Gastrocnemius medialis (tissue), 4 donors: ENCODE results near the gene ESF1. TPM values are rescaled to one million over a fixed set of nuclear protein-coding genes. Genes with fewer than 3 reads are reported as not detected.

Experiments
- ATAC-seq, 2 donors: fragments of 150-250 bp; one replicate each; pipeline ENCODE4 v1.9.1; 2016
- DNase-seq, 2 donors: peaks; one replicate each; pipeline ENCODE4 v3.0.0-alpha.2; 2019
- H3K27ac ChIP-seq, 4 donors: fragments of 200-600 bp; sonication (generic); 1 replicate in 1 of 4; 2 replicates in 3 of 4; pipeline ENCODE4 v1.5.1; 2016 to 2018; ENCODE audit warnings: mild to moderate bottlenecking in 2 of 4, moderate library complexity in 1 of 4
- H3K27me3 ChIP-seq, 3 donors: fragments of 200-600 bp; sonication (generic) in 2 of 3; 1 replicate in 1 of 3; 2 replicates in 2 of 3; pipeline versions ENCODE4 v1.5.1 to v1.6.0; 2016 to 2019; ENCODE audit warnings: mild to moderate bottlenecking in 1 of 3, moderate library complexity in 1 of 3
- H3K36me3 ChIP-seq, 2 donors: fragments of 200-600 bp; sonication (generic) in 1 of 2; one replicate each; pipeline ENCODE4 v1.5.1; 2017 to 2018
- H3K4me1 ChIP-seq, 2 donors: fragments of 200-600 bp; sonication (generic) in 1 of 2; one replicate each; pipeline ENCODE4 v1.5.1; 2016 to 2017; ENCODE audit warnings: mild to moderate bottlenecking in 2 of 2
- H3K4me3 ChIP-seq, 4 donors: fragments of 200-600 bp; sonication (generic) in 3 of 4; 1 replicate in 1 of 4; 2 replicates in 3 of 4; pipeline ENCODE4 v1.5.1; 2016 to 2019; ENCODE audit warnings: mild to moderate bottlenecking in 2 of 4
- H3K9me3 ChIP-seq, 3 donors: fragments of 200-600 bp; sonication (generic) in 2 of 3; 1 replicate in 1 of 3; 2 replicates in 2 of 3; pipeline ENCODE4 v1.5.1; 2016 to 2019
- POLR2A ChIP-seq, 2 donors: fragments of 450-650 bp; IDR thresholded peaks; one replicate each; pipeline ENCODE4 v1.6.1; 2017; ENCODE audit warnings: antibody characterized with exemption in 2 of 2, mild to moderate bottlenecking in 2 of 2, moderate library complexity in 2 of 2
- in situ Hi-C, 4 donors: fragments of 200-750 bp; cut with MboI; loops; one replicate each; pipeline versions ENCODE4 v1.15.0 to v1.8.0; 2017; ENCODE audit warnings: low sequenced_read_pairs in 4 of 4
- intact Hi-C: fragments of 100-400 bp; cut with DNase I; formaldehyde crosslinking; loops from one replicate; pipeline ENCODE4 v1.15.1; 2023; ENCODE audit warnings: low total_unique reads
- total RNA-seq, 4 donors: library from RNA; depleted of rRNA; stranded (reverse); fragments of >200 nt; gene quantifications; one replicate each; pipeline versions ENCODE4 v1.1.0 to v1.2.3, GENCODE V29; 2016
- TF ChIP-seq, protein P1 (sequence below), 5 experiments: fragments of 450-650 bp in 3 of 5; fragments of 200-600 bp in 2 of 5; sonication (generic) in 2 of 5; IDR thresholded peaks in 4 of 5; conservative IDR thresholded peaks in 1 of 5; 1 replicate in 4 of 5; 2 replicates in 1 of 5; pipeline ENCODE4 v1.5.1; 2016 to 2019; ENCODE audit warnings: antibody characterized with exemption in 5 of 5, mild to moderate bottlenecking in 3 of 5, moderate library complexity in 3 of 5

ESF1 gene
- total RNA-seq, 4 donors from 2014 or later: 8.6 to 12.2 (median 10.8) TPM

DNA sequence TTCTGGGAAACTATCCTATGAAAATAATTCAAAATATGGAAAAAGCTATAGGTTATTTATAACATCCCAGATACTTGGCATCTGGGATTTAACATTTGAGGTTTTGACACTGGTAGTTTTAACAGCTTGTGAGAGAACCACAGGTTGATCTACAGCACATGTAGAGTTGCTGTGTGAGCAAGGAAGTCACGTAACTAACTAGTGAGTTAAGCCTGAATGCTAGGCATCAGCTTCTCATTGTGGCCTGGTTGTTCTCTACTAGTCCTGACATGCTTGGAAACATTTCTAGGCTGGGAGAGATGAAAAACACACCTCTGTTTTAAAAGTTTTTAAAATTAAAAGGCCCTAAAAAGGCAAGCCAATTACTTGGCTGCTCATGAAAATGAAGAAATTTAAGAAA lies 28.2 kb downstream of the ESF1 start:
- ATAC-seq (no peak), DNase-seq (no peak)
- TF ChIP-seq, protein P1, sequence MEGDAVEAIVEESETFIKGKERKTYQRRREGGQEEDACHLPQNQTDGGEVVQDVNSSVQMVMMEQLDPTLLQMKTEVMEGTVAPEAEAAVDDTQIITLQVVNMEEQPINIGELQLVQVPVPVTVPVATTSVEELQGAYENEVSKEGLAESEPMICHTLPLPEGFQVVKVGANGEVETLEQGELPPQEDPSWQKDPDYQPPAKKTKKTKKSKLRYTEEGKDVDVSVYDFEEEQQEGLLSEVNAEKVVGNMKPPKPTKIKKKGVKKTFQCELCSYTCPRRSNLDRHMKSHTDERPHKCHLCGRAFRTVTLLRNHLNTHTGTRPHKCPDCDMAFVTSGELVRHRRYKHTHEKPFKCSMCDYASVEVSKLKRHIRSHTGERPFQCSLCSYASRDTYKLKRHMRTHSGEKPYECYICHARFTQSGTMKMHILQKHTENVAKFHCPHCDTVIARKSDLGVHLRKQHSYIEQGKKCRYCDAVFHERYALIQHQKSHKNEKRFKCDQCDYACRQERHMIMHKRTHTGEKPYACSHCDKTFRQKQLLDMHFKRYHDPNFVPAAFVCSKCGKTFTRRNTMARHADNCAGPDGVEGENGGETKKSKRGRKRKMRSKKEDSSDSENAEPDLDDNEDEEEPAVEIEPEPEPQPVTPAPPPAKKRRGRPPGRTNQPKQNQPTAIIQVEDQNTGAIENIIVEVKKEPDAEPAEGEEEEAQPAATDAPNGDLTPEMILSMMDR (IDR thresholded peaks at IDR 0.05 in 4 of 5, conservative IDR thresholded peaks at IDR 0.05 in 1 of 5): no peak
- TF ChIP-seq POLR2A (IDR thresholded peaks at IDR 0.05): no peak
- Histone ChIP-seq H3K9me3 (no peaks in the 10 kb centered on the region), H3K4me1 (no peaks in the 10 kb centered on the region), H3K4me3 (no peak overlapping the region), H3K27ac (no peak overlapping the region), H3K27me3 (no peaks in the 10 kb centered on the region), H3K36me3 (peaks cover 0 to 25% of the 10 kb centered on the region in 2 donors)
- in situ Hi-C loops: loop anchor here in 2 of 4 donors (25.0 kb wide), 3 partner anchors 269 to 644 kb away; no protein-coding TSS in a partner anchor
- intact Hi-C loops: loop anchor here (5.0 kb wide), 1 partner anchor 209 kb away; no protein-coding TSS in a partner anchor

DNA sequence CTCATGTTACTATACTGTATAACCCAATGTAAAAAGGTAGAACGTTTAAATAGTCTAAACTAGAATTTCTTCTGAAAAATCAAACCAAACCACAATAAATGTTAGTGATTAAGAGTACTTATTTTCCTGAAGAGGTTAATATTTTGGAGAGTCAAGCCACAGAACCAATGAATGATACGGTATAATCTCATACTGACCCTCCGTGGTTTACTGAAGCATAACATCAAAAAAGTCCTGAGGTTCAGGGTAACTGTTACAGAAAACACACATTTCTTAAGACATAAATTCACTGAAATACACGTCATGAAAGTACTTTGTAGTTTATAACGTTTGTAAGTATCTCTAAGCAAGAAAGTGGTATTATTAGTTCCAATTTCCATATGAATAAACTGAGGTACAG lies 28.9 kb downstream of the ESF1 start:
- Histone ChIP-seq H3K27ac (no peak overlapping the region), H3K36me3 (peaks cover 0 to 29% of the 10 kb centered on the region in 2 donors), H3K27me3 (no peaks in the 10 kb centered on the region), H3K9me3 (no peaks in the 10 kb centered on the region), H3K4me3 (no peak overlapping the region), H3K4me1 (no peaks in the 10 kb centered on the region)
- DNase-seq (no peak), ATAC-seq (no peak)
- intact Hi-C loops (loop anchor here (5.0 kb wide), 1 partner anchor 209 kb away; no protein-coding TSS in a partner anchor), in situ Hi-C loops (loop anchor here in 2 of 4 donors (25.0 kb wide), 3 partner anchors 269 to 644 kb away; no protein-coding TSS in a partner anchor)
- no peak for TF ChIP-seq POLR2A (IDR thresholded peaks at IDR 0.05)
- TF ChIP-seq, protein P1 (IDR thresholded peaks at IDR 0.05 in 4 of 5, conservative IDR thresholded peaks at IDR 0.05 in 1 of 5): no peak

DNA sequence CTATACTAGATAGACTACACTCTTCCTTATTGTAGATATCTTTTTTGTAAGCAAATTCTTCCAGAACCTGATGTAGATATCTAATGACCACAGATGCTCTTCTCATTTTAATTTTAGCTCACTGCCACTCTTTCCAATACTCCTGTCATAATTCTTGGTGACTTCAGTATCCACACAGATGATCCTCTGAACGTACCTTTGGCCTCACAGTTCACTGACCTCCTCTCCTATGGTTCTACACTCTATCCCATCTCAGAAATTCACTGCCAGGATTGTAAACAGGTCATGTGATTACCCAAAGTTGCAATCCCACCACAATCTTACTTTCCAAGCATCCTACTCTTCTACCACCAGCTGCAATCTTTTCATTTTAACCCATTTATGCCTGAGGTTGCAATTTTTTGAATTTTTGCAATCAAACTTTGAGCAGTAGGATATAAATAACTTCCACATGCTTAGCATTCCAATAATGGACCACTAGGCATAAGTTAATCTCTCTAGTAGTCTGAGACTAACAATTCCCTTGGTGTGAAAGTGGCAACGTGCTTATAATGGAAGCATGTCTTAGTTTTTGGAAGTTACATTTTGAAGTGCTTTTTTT lies 31.2 kb downstream of the ESF1 start:
- no peak overlapping the region for H3K27ac ChIP-seq
- in situ Hi-C loops: loop anchor here in 2 of 4 donors (25.0 kb wide), 3 partner anchors 266 to 641 kb away; no protein-coding TSS in a partner anchor
- no peaks in the 10 kb centered on the region for H3K9me3 ChIP-seq
- no peak for ATAC-seq
- H3K27me3 ChIP-seq: no peaks in the 10 kb centered on the region
- no peak for TF ChIP-seq POLR2A (IDR thresholded peaks at IDR 0.05)
- TF ChIP-seq, protein P1 (IDR thresholded peaks at IDR 0.05 in 4 of 5, conservative IDR thresholded peaks at IDR 0.05 in 1 of 5): no peak
- H3K36me3 ChIP-seq: peaks cover 0 to 16% of the 10 kb centered on the region in 2 donors
- no peak overlapping the region for H3K4me3 ChIP-seq
- no peak for DNase-seq
- intact Hi-C loops: no loop called here
- no peaks in the 10 kb centered on the region for H3K4me1 ChIP-seq

DNA sequence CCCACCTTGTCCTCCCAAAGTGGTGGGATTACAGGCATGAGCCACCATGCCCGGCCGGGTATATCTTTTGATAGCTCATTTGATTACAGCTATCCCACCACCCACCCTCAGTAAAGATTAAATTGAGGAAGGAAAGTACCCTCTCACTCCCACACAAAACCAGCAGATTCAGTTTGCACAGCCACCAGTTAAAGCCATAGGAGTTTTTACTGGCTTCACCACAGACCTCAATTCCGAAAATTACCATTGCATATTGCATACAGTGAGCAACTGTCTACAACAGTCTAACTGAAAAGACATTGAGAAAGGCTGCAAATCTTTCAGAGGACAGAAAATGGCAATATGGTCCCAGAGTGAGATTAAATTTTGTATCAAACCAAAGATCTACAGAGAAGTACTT lies 34.9 kb downstream of the ESF1 start:
- Histone ChIP-seq H3K4me3 (no peak overlapping the region), H3K27me3 (no peaks in the 10 kb centered on the region), H3K4me1 (peaks cover 0 to 6% of the 10 kb centered on the region in 2 donors), H3K36me3 (peaks cover 0 to 13% of the 10 kb centered on the region in 2 donors), H3K27ac (no peak overlapping the region), H3K9me3 (no peaks in the 10 kb centered on the region)
- TF ChIP-seq, protein P1 (IDR thresholded peaks at IDR 0.05 in 4 of 5, conservative IDR thresholded peaks at IDR 0.05 in 1 of 5): no peak
- TF ChIP-seq POLR2A (IDR thresholded peaks at IDR 0.05): no peak
- in situ Hi-C loops: loop anchor here in 2 of 4 donors (25.0 kb wide), 3 partner anchors 263 to 638 kb away; no protein-coding TSS in a partner anchor
- no peak for ATAC-seq
- DNase-seq: no peak
- intact Hi-C loops: loop anchor here (10.0 kb wide), 1 partner anchor 115 kb away; the partner anchor contains the start of gene TASP1
